ENCODE results near the gene DAPK3.

The DAPK3 gene

DNA sequence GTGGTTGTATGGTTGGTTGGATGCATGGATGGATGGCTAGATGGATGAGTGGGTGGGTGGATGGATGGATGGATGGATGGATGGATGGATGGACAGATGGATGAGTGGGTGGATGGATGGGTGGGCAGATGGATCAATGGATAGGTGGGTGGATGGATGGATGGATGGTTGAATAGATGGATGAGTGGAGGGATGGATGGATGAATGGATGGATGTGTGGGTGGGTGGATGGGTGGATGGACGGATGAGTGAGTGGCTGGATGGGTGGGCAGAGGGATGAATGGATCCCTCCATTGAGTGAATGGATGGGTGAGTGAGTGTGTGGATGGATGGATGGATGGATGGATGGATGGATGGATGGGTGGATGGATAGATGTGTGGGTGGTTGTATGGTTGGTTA is 47.0 kb downstream of the DAPK3 start:
- Histone ChIP-seq H2BK120ac (ENCODE audit: low read depth, low read length) (no peak overlapping the region), H2BK15ac (replicated peaks; ENCODE audit: low read depth) (no peak overlapping the region), H4K5ac (ENCODE audit: low read length) (no peak overlapping the region), H3K56ac (ENCODE audit: low read length) (no peak overlapping the region), H4K8ac (ENCODE audit: low read depth, low read length) (no peak overlapping the region), H3K79me1 (ENCODE audit: low read length) (no peaks in the 10 kb centered on the region), H3K4me3 (ENCODE audit: low read length) (no peak overlapping the region), H3K23ac (ENCODE audit: low read length) (no peak overlapping the region), H3K36me3 (ENCODE audit: control insufficient read depth, insufficient read depth, low read length) (no peaks in the 10 kb centered on the region), H2BK5ac (ENCODE audit: low read length) (no peak overlapping the region), H2AK5ac (ENCODE audit: low read length) (no peak overlapping the region), H3K79me2 (ENCODE audit: control insufficient read depth, insufficient read depth, low read length) (no peaks in the 10 kb centered on the region), H3K27me3 (ENCODE audit: insufficient read depth, low read length, poor library complexity) (no peaks in the 10 kb centered on the region), H3K18ac (ENCODE audit: low read length) (no peak overlapping the region), H3K27ac (ENCODE audit: low read depth, low read length) (no peak overlapping the region), H3K4me1 (ENCODE audit: control insufficient read depth, low read depth, low read length) (no peaks in the 10 kb centered on the region), H3K9ac (ENCODE audit: low read length) (no peak overlapping the region), H3K4me2 (ENCODE audit: low read length) (no peak overlapping the region), H3K4ac (ENCODE audit: low read depth, low read length) (no peak overlapping the region)
- DNase-seq, result no peak
- no CpG with 5 or more reads among the region's 1 CpG for WGBS (ENCODE audit: extremely low coverage, insufficient coverage, low lambda C conversion rate)

DNA sequence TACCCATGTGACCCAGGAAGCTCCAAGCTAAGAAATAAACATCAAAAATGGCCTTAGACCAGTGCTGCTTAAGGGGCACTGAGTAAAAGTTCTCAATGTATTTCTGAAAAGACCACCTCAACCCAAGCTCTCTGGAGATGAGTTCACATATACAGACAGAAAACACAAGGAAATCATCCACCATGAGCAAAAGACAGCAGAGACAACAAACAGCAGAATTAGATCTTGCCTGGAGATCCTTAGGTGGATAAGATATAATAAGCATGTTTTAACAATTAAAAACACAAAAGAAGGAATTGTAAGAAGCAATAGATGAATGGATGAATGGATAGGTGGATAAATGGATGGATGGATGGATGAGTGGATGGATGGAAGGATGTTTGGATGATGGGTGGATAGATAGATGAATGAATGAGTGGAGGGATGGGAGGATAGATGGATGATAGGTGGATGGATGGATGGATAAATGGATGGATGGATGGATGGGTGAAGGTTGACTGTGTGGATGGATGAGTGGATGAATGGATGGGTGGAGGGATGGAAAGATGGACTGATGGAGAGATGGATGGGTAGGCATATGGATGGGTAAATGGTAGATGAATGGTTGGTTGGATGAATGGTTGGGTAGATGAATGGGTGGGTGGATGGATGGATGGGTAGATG is 47.7 kb downstream of the DAPK3 start:
- no peak overlapping the region for H3K4me3 ChIP-seq (ENCODE audit: low read length)
- no peak overlapping the region for H4K5ac ChIP-seq (ENCODE audit: low read length)
- H2BK5ac ChIP-seq (ENCODE audit: low read length), result no peak overlapping the region
- H2BK15ac ChIP-seq (replicated peaks; ENCODE audit: low read depth), result no peak overlapping the region
- no peak overlapping the region for H3K23ac ChIP-seq (ENCODE audit: low read length)
- H3K4me1 ChIP-seq (ENCODE audit: control insufficient read depth, low read depth, low read length), result no peaks in the 10 kb centered on the region
- no peak overlapping the region for H3K27ac ChIP-seq (ENCODE audit: low read depth, low read length)
- DNase-seq, result no peak
- no peak overlapping the region for H2BK120ac ChIP-seq (ENCODE audit: low read depth, low read length)
- H4K8ac ChIP-seq (ENCODE audit: low read depth, low read length), result no peak overlapping the region
- no peaks in the 10 kb centered on the region for H3K79me2 ChIP-seq (ENCODE audit: control insufficient read depth, insufficient read depth, low read length)
- H3K27me3 ChIP-seq (ENCODE audit: insufficient read depth, low read length, poor library complexity), result no peaks in the 10 kb centered on the region
- no peak overlapping the region for H3K4ac ChIP-seq (ENCODE audit: low read depth, low read length)
- H3K79me1 ChIP-seq (ENCODE audit: low read length), result no peaks in the 10 kb centered on the region
- H3K36me3 ChIP-seq (ENCODE audit: control insufficient read depth, insufficient read depth, low read length), result no peaks in the 10 kb centered on the region
- no peak overlapping the region for H3K56ac ChIP-seq (ENCODE audit: low read length)
- no peak overlapping the region for H3K4me2 ChIP-seq (ENCODE audit: low read length)
- H2AK5ac ChIP-seq (ENCODE audit: low read length), result no peak overlapping the region
- no peak overlapping the region for H3K9ac ChIP-seq (ENCODE audit: low read length)
- no peak overlapping the region for H3K18ac ChIP-seq (ENCODE audit: low read length)

- no peak overlapping the region for H2BK15ac ChIP-seq (replicated peaks; ENCODE audit: low read depth)
- no peak overlapping the region for H2BK5ac ChIP-seq (ENCODE audit: low read length)
- H3K79me1 ChIP-seq (ENCODE audit: low read length), result no peaks in the 10 kb centered on the region
- no peak overlapping the region for H2BK120ac ChIP-seq (ENCODE audit: low read depth, low read length)
- no peak overlapping the region for H2AK5ac ChIP-seq (ENCODE audit: low read length)
- no peak overlapping the region for H3K4me3 ChIP-seq (ENCODE audit: low read length)
- H3K9ac ChIP-seq (ENCODE audit: low read length), result no peak overlapping the region
- no peaks in the 10 kb centered on the region for H3K27me3 ChIP-seq (ENCODE audit: insufficient read depth, low read length, poor library complexity)
- no peaks in the 10 kb centered on the region for H3K79me2 ChIP-seq (ENCODE audit: control insufficient read depth, insufficient read depth, low read length)
- no peak overlapping the region for H3K23ac ChIP-seq (ENCODE audit: low read length)
- H3K27ac ChIP-seq (ENCODE audit: low read depth, low read length), result no peak overlapping the region
- H3K4me2 ChIP-seq (ENCODE audit: low read length), result no peak overlapping the region
- no peak overlapping the region for H4K5ac ChIP-seq (ENCODE audit: low read length)
- no peak overlapping the region for H3K18ac ChIP-seq (ENCODE audit: low read length)
- H3K36me3 ChIP-seq (ENCODE audit: control insufficient read depth, insufficient read depth, low read length), result no peaks in the 10 kb centered on the region
- H3K4ac ChIP-seq (ENCODE audit: low read depth, low read length), result no peak overlapping the region
- H4K8ac ChIP-seq (ENCODE audit: low read depth, low read length), result no peak overlapping the region
- no CpG with 5 or more reads among the region's 8 CpGs for WGBS (ENCODE audit: extremely low coverage, insufficient coverage, low lambda C conversion rate)
- no peak for DNase-seq
- H3K56ac ChIP-seq (ENCODE audit: low read length), result no peak overlapping the region
- no peaks in the 10 kb centered on the region for H3K4me1 ChIP-seq (ENCODE audit: control insufficient read depth, low read depth, low read length)
Observed at GRCh38 chr19:3919793-3920192, 51.1 kb downstream of the DAPK3 start.

- Histone ChIP-seq H2BK15ac (replicated peaks; ENCODE audit: low read depth) (no peak overlapping the region), H4K8ac (ENCODE audit: low read depth, low read length) (no peak overlapping the region), H3K27ac (ENCODE audit: low read depth, low read length) (no peak overlapping the region), H3K18ac (ENCODE audit: low read length) (no peak overlapping the region), H3K79me1 (ENCODE audit: low read length) (no peaks in the 10 kb centered on the region), H3K9ac (ENCODE audit: low read length) (no peak overlapping the region), H3K4ac (ENCODE audit: low read depth, low read length) (no peak overlapping the region), H3K23ac (ENCODE audit: low read length) (no peak overlapping the region), H4K5ac (ENCODE audit: low read length) (no peak overlapping the region), H3K4me2 (ENCODE audit: low read length) (no peak overlapping the region), H3K4me1 (ENCODE audit: control insufficient read depth, low read depth, low read length) (no peaks in the 10 kb centered on the region), H3K79me2 (ENCODE audit: control insufficient read depth, insufficient read depth, low read length) (no peaks in the 10 kb centered on the region), H3K36me3 (ENCODE audit: control insufficient read depth, insufficient read depth, low read length) (no peaks in the 10 kb centered on the region), H3K56ac (ENCODE audit: low read length) (no peak overlapping the region), H3K4me3 (ENCODE audit: low read length) (no peak overlapping the region), H2BK5ac (ENCODE audit: low read length) (no peak overlapping the region), H2AK5ac (ENCODE audit: low read length) (no peak overlapping the region), H2BK120ac (ENCODE audit: low read depth, low read length) (no peak overlapping the region), H3K27me3 (ENCODE audit: insufficient read depth, low read length, poor library complexity) (no peaks in the 10 kb centered on the region)
- no peak for DNase-seq
- WGBS (ENCODE audit: extremely low coverage, insufficient coverage, low lambda C conversion rate), result no CpG with 5 or more reads among the region's 5 CpGs
Observed at GRCh38 chr19:3916033-3916432, 54.9 kb downstream of the DAPK3 start.

DNA sequence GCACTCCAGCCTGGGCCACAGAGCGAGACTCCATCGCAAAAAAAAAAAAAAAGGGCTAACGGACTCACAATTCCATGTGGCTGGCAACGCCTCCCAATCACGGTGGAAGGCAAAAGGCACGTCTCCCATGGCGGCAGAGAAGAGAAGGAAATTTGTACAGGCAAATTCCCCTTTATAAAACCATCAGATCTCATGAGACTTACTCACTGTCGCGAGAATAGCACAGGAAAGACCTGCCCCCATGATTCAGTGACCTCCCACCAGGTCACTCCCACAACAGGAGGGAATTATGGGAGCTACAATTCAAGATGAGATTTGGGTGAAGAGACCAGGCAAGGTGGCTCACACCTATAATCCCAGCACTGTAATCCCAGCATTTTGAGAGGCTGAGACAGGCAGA is 56.7 kb downstream of the DAPK3 start:
- Histone ChIP-seq H3K36me3 (ENCODE audit: control insufficient read depth, insufficient read depth, low read length) (no peaks in the 10 kb centered on the region), H3K18ac (ENCODE audit: low read length) (no peak overlapping the region), H3K23ac (ENCODE audit: low read length) (no peak overlapping the region), H3K4me2 (ENCODE audit: low read length) (no peak overlapping the region), H3K4me3 (ENCODE audit: low read length) (no peak overlapping the region), H3K79me2 (ENCODE audit: control insufficient read depth, insufficient read depth, low read length) (no peaks in the 10 kb centered on the region), H2BK15ac (replicated peaks; ENCODE audit: low read depth) (no peak overlapping the region), H3K9ac (ENCODE audit: low read length) (no peak overlapping the region), H4K8ac (ENCODE audit: low read depth, low read length) (no peak overlapping the region), H3K27ac (ENCODE audit: low read depth, low read length) (no peak overlapping the region), H3K79me1 (ENCODE audit: low read length) (no peaks in the 10 kb centered on the region), H4K5ac (ENCODE audit: low read length) (no peak overlapping the region), H2AK5ac (ENCODE audit: low read length) (no peak overlapping the region), H3K4me1 (ENCODE audit: control insufficient read depth, low read depth, low read length) (no peaks in the 10 kb centered on the region), H2BK5ac (ENCODE audit: low read length) (no peak overlapping the region), H3K56ac (ENCODE audit: low read length) (no peak overlapping the region), H3K4ac (ENCODE audit: low read depth, low read length) (no peak overlapping the region), H2BK120ac (ENCODE audit: low read depth, low read length) (no peak overlapping the region), H3K27me3 (ENCODE audit: insufficient read depth, low read length, poor library complexity) (no peaks in the 10 kb centered on the region)
- peak; percentile 13 for DNase-seq
- no CpG with 5 or more reads among the region's 9 CpGs for WGBS (ENCODE audit: extremely low coverage, insufficient coverage, low lambda C conversion rate)

- Histone ChIP-seq H4K5ac (ENCODE audit: low read length) (no peak overlapping the region), H3K36me3 (ENCODE audit: control insufficient read depth, insufficient read depth, low read length) (no peaks in the 10 kb centered on the region), H3K27me3 (ENCODE audit: insufficient read depth, low read length, poor library complexity) (no peaks in the 10 kb centered on the region), H3K4me3 (ENCODE audit: low read length) (no peak overlapping the region), H3K18ac (ENCODE audit: low read length) (no peak overlapping the region), H3K4me1 (ENCODE audit: control insufficient read depth, low read depth, low read length) (no peaks in the 10 kb centered on the region), H3K4me2 (ENCODE audit: low read length) (no peak overlapping the region), H3K56ac (ENCODE audit: low read length) (no peak overlapping the region), H3K79me1 (ENCODE audit: low read length) (no peaks in the 10 kb centered on the region), H2BK5ac (ENCODE audit: low read length) (no peak overlapping the region), H3K4ac (ENCODE audit: low read depth, low read length) (no peak overlapping the region), H2BK15ac (replicated peaks; ENCODE audit: low read depth) (no peak overlapping the region), H2AK5ac (ENCODE audit: low read length) (no peak overlapping the region), H4K8ac (ENCODE audit: low read depth, low read length) (no peak overlapping the region), H3K9ac (ENCODE audit: low read length) (no peak overlapping the region), H3K79me2 (ENCODE audit: control insufficient read depth, insufficient read depth, low read length) (no peaks in the 10 kb centered on the region), H3K23ac (ENCODE audit: low read length) (no peak overlapping the region), H3K27ac (ENCODE audit: low read depth, low read length) (no peak overlapping the region), H2BK120ac (ENCODE audit: low read depth, low read length) (no peak overlapping the region)
- no peak for DNase-seq
- no CpG with 5 or more reads among the region's 1 CpG for WGBS (ENCODE audit: extremely low coverage, insufficient coverage, low lambda C conversion rate)
Observed at GRCh38 chr19:3910105-3910504, 60.8 kb downstream of the DAPK3 start.

Data from mesendoderm (in vitro differentiated cells).